Keratinocyte (primary cell): ENCODE measurements around the gene USP10.

ENCODE experiments used
- EZH2 ChIP-seq: IDR thresholded peaks from one replicate; pipeline ENCODE4 v1.6.1; 2012; ENCODE audit warnings: inconsistent platforms, mild to moderate bottlenecking, low read length, moderate library complexity
- TF ChIP-seq, protein P1 (sequence below), 3 experiments: IDR thresholded peaks in 1 of 3; conservative IDR thresholded peaks in 1 of 3; optimal IDR thresholded peaks in 1 of 3; 2 replicates in 2 of 3; 3 replicates in 1 of 3; pipeline versions ENCODE3 to v1.5.1; 2011; ENCODE audit warnings: low read length in 3 of 3, mild to moderate bottlenecking in 3 of 3, moderate library complexity in 2 of 3, control low read depth in 1 of 3, inconsistent platforms in 1 of 3; ENCODE audit not compliant: insufficient read depth in 2 of 3; ENCODE audit errors: extremely low read depth in 1 of 3

DNA sequence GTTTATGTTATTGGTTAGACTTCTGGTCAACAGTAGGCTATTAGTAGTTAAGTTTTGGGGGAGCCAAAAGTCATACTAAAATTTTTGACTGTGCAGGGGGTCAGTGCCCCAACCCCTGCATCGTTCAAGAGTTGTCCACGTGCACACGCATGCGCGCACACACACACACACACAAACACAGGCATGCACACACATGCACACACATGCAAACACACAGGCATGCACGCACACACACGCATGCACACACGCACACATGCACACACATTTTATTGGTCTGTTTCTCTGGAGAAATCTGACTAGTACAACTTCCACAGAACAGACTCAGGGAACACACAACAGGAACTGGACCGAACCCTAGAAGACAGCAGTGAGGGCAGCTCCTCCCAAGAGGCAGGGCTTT lies 24.4 kb upstream of the USP10 start:
- TF ChIP-seq, protein P1, sequence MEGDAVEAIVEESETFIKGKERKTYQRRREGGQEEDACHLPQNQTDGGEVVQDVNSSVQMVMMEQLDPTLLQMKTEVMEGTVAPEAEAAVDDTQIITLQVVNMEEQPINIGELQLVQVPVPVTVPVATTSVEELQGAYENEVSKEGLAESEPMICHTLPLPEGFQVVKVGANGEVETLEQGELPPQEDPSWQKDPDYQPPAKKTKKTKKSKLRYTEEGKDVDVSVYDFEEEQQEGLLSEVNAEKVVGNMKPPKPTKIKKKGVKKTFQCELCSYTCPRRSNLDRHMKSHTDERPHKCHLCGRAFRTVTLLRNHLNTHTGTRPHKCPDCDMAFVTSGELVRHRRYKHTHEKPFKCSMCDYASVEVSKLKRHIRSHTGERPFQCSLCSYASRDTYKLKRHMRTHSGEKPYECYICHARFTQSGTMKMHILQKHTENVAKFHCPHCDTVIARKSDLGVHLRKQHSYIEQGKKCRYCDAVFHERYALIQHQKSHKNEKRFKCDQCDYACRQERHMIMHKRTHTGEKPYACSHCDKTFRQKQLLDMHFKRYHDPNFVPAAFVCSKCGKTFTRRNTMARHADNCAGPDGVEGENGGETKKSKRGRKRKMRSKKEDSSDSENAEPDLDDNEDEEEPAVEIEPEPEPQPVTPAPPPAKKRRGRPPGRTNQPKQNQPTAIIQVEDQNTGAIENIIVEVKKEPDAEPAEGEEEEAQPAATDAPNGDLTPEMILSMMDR (optimal IDR thresholded peaks at IDR 0.05 in 1 of 3, IDR thresholded peaks at IDR 0.05 in 1 of 3, conservative IDR thresholded peaks at IDR 0.05 in 1 of 3; ENCODE audit: extremely low read depth in 1 of 3, insufficient read depth in 2 of 3, low read length in 3 of 3), result no peak
- TF ChIP-seq EZH2, result no peak
